K562 (cell line): ENCODE results near the gene OR7D2.

Experiments used
- EP300 ChIP-seq: IDR thresholded peaks from 2 replicates; pipeline ENCODE4 v1.6.1; 2012; ENCODE audit warnings: low read length, improper control_type of control experiment
- LEF1 ChIP-seq: fragments of 450-650 bp; IDR thresholded peaks from 2 replicates; pipeline ENCODE4 v1.6.1; 2016; ENCODE audit warnings: mild to moderate bottlenecking
- MTA2 ChIP-seq: fragments of 450-650 bp; IDR thresholded peaks from 2 replicates; pipeline ENCODE4 v1.6.1; 2016; ENCODE audit warnings: low read depth
- POLR2A ChIP-seq: fragments of 450-650 bp; conservative IDR thresholded peaks from 2 replicates; pipeline ENCODE4 v1.6.1; 2016
- ZBTB8A ChIP-seq: fragments of 450-650 bp; IDR thresholded peaks from 2 replicates; pipeline ENCODE4 v1.6.1; 2018; ENCODE audit warnings: mild to moderate bottlenecking, moderate library complexity; ENCODE audit not compliant: partially characterized antibody
- ZC3H4 ChIP-seq: sonication (generic); formaldehyde crosslinking; IDR thresholded peaks from 2 replicates; pipeline ENCODE4 v1.9.0; 2021; ENCODE audit warnings: missing genetic modification reagents, borderline replicate concordance
- ZNF232 ChIP-seq: sonication (generic); formaldehyde crosslinking; IDR thresholded peaks from 2 replicates; pipeline ENCODE4 v1.8.0; 2022; ENCODE audit warnings: mild to moderate bottlenecking, missing genetic modification reagents
- TF ChIP-seq, protein P1 (sequence below), 3 experiments: IDR thresholded peaks in 2 of 3; conservative IDR thresholded peaks in 1 of 3; 2 replicates each; pipeline ENCODE4 v1.5.1; 2011 to 2012; ENCODE audit warnings: low read length in 3 of 3, mild to moderate bottlenecking in 3 of 3, control low read depth in 2 of 3, improper control_type of control experiment in 1 of 3, inconsistent platforms in 1 of 3, low read depth in 1 of 3, mixed read lengths in 1 of 3, moderate library complexity in 1 of 3; ENCODE audit not compliant: insufficient read depth in 2 of 3
- TF ChIP-seq, protein P2 (sequence below): sonication (generic); formaldehyde crosslinking; IDR thresholded peaks from 2 replicates; pipeline ENCODE4 v1.8.0; 2022; ENCODE audit warnings: mild to moderate bottlenecking, missing genetic modification reagents, borderline replicate concordance
- TF ChIP-seq, protein P3 (sequence below): fragments of 450-650 bp; IDR thresholded peaks from 2 replicates; pipeline ENCODE4 v1.6.1; 2016

DNA sequence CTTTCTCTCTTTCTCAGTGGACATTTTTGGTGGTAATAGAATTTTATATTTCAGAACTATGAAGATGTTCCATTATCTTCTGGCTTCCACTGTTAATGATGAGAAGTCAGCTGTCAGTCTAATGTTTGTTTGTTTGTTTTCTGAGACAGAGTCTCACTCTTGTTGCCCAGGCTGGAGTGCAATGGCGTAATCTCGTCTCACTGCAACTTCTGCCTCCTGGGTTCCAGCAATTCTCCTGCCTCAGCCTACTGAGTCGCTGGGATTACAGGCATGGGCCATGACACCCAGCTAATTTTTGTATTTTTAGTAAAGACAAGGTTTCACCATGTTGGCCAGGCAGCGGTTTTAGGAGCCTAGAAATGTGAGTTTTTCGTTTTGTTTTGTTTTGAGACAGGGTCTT lies 33.9 kb upstream of the OR7D2 start:
- TF ChIP-seq POLR2A = no peak
- no peak for TF ChIP-seq ZBTB8A
- TF ChIP-seq, protein P1, sequence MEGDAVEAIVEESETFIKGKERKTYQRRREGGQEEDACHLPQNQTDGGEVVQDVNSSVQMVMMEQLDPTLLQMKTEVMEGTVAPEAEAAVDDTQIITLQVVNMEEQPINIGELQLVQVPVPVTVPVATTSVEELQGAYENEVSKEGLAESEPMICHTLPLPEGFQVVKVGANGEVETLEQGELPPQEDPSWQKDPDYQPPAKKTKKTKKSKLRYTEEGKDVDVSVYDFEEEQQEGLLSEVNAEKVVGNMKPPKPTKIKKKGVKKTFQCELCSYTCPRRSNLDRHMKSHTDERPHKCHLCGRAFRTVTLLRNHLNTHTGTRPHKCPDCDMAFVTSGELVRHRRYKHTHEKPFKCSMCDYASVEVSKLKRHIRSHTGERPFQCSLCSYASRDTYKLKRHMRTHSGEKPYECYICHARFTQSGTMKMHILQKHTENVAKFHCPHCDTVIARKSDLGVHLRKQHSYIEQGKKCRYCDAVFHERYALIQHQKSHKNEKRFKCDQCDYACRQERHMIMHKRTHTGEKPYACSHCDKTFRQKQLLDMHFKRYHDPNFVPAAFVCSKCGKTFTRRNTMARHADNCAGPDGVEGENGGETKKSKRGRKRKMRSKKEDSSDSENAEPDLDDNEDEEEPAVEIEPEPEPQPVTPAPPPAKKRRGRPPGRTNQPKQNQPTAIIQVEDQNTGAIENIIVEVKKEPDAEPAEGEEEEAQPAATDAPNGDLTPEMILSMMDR (IDR thresholded peaks at IDR 0.05 in 2 of 3, conservative IDR thresholded peaks at IDR 0.05 in 1 of 3; ENCODE audit: insufficient read depth in 2 of 3, low read depth in 1 of 3, low read length in 3 of 3) = no peak
- TF ChIP-seq LEF1 = no peak
- no peak for TF ChIP-seq MTA2
- TF ChIP-seq, protein P2, sequence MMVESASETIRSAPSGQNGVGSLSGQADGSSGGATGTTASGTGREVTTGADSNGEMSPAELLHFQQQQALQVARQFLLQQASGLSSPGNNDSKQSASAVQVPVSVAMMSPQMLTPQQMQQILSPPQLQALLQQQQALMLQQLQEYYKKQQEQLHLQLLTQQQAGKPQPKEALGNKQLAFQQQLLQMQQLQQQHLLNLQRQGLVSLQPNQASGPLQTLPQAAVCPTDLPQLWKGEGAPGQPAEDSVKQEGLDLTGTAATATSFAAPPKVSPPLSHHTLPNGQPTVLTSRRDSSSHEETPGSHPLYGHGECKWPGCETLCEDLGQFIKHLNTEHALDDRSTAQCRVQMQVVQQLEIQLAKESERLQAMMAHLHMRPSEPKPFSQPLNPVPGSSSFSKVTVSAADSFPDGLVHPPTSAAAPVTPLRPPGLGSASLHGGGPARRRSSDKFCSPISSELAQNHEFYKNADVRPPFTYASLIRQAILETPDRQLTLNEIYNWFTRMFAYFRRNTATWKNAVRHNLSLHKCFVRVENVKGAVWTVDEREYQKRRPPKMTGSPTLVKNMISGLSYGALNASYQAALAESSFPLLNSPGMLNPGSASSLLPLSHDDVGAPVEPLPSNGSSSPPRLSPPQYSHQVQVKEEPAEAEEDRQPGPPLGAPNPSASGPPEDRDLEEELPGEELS (CRISPR knock-in tag) = no peak
- no peak for TF ChIP-seq EP300
- TF ChIP-seq, protein P3, sequence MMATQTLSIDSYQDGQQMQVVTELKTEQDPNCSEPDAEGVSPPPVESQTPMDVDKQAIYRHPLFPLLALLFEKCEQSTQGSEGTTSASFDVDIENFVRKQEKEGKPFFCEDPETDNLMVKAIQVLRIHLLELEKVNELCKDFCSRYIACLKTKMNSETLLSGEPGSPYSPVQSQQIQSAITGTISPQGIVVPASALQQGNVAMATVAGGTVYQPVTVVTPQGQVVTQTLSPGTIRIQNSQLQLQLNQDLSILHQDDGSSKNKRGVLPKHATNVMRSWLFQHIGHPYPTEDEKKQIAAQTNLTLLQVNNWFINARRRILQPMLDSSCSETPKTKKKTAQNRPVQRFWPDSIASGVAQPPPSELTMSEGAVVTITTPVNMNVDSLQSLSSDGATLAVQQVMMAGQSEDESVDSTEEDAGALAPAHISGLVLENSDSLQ = peak; percentile 30; the same call in 1 of the 2 replicates
- TF ChIP-seq ZC3H4 = no peak
- TF ChIP-seq ZNF232 (CRISPR knock-in tag) = no peak
